Measurements from ENCODE around the gene PRSS23. TPM values are rescaled to one million over a fixed set of nuclear protein-coding genes. Genes with fewer than 3 reads are reported as not detected.
"Not testable (repeated sequence)": the region's sequence is repeated elsewhere in the genome, so short reads cannot be mapped to it uniquely, and the experiment has no call there.

Gene PRSS23, protein sequence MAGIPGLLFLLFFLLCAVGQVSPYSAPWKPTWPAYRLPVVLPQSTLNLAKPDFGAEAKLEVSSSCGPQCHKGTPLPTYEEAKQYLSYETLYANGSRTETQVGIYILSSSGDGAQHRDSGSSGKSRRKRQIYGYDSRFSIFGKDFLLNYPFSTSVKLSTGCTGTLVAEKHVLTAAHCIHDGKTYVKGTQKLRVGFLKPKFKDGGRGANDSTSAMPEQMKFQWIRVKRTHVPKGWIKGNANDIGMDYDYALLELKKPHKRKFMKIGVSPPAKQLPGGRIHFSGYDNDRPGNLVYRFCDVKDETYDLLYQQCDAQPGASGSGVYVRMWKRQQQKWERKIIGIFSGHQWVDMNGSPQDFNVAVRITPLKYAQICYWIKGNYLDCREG
- 19.9 and 37.4 TPM in 2 replicates for total RNA-seq (2014; rRNA removed; shearing (Covaris generic); ENCODE audit: low replicate concordance)

DNA sequence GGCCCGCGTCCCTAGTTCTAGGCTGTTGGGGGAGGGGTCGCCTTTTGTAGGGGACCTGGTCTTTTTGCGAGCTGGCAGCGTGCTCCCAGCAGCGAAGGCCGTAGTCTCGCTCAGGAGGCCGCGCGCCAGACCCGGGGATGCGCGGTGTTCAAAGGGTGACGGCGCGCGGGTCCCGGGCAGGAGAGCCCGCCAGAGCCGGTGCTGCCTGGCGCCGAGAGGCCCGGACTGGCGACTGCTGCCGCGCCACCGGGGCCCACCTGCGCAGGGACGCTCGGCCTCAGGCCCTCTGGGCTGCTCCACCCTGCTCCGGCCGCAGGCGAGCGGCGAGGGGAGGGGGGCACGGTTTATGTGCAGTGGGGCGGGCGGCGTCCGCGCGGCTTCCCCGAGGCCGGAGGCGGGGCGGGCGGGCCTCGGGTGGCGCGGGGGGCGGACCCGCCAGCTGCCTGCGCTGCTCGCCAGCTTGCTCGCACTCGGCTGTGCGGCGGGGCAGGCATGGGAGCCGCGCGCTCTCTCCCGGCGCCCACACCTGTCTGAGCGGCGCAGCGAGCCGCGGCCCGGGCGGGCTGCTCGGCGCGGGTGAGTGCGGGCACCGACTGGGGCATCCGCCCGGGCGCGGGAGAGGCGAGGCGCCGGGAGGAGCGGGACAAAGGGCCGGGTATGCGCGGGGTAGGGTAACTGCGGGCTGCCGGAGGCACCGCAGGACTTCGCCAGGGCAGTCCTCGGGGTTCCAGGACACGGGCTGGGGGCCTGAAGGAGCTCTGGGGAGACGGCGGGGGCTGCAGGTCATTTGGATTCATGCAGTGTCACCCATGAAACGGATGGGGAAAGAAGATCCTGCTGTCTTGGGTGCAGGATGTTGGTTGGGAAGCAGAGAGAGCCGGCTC lies at the start of gene PRSS23:
Gene PRSS23 (plus strand): TSS at position 467 of the 884 bp plus-strand sequence. CDS start 7,102 bp downstream, outside the sequence.
- peak; percentile 73 for DNase-seq
- Histone ChIP-seq H3K4me3 (peak within 1 kb of the TSS; percentile 56), H3K36me3 (no peaks in the 10 kb centered on the region), H3K27me3 (no peaks in the 10 kb centered on the region), H3K9me3 (no peaks in the 10 kb centered on the region)

DNA sequence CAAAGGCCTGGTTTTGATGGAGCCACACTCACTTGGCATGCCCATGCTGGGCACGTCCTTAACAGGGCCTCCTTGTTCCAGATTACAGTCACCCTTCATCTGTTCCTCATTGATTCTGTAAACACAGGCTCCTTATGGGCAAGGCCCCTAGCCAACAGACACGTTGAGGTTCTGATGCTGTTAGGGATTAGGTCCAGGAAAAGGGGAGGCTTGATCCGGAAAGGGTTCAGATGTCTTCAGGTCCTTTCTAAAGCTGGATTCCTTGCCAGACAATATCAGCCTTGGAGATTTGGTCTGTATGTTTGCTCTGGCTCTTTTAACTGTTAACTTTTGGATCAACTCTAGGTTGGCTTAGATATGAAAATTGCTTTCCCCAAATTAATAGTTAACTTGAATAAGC lies 46.9 kb upstream of the PRSS23 start:
- Histone ChIP-seq H3K27me3 (no peaks in the 10 kb centered on the region), H3K36me3 (no peaks in the 10 kb centered on the region), H3K4me3 (no peak overlapping the region), H3K9me3 (peaks cover 2% of the 10 kb centered on the region; the same call in 1 of the 2 replicates)
- no peak for DNase-seq

DNA sequence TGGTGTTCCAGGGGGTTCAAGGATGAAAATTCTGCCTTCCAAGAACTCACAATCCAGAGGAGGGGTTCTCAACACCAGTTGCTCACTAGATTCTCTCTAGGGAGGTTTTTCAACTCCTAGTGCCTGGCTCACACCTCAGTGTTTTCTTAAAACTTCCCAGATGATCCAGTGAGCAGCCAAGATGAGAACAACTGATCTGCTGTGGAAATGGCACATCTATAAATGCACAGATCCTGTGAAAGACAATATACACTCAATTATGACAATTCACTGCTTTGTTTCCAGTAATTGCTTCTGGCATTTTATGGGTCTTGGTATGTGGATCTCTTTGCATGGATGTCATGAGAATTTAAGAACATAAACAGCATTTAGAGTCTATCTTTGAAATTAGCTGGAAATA lies 45.2 kb upstream of the PRSS23 start:
- Histone ChIP-seq H3K27me3 (no peaks in the 10 kb centered on the region), H3K9me3 (peaks cover 2% of the 10 kb centered on the region; the same call in 1 of the 2 replicates), H3K36me3 (no peaks in the 10 kb centered on the region), H3K4me3 (no peak overlapping the region)
- DNase-seq: no peak

DNA sequence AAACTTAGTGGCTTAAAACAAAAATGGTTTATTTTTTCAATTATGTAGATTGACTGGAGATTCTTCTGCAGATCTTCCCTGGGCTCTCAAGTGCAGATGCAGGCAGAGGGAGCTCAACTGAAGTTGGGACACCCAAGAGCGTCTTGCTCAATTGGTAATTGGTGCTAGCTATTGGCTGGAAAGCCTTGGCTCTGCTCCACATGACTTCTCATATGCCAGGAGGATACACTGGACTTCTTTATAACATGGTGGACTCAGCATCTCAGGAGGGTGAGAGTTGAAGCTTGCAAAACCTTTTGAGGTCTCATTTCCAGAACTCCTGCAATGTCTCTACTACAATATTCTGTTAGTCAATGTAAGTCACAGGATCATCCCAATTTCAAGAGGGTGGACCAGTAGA lies 42.2 kb upstream of the PRSS23 start:
- Histone ChIP-seq H3K9me3 (peaks cover 2% of the 10 kb centered on the region; the same call in 1 of the 2 replicates), H3K4me3 (no peak overlapping the region), H3K27me3 (no peaks in the 10 kb centered on the region), H3K36me3 (no peaks in the 10 kb centered on the region)
- DNase-seq: no peak

DNA sequence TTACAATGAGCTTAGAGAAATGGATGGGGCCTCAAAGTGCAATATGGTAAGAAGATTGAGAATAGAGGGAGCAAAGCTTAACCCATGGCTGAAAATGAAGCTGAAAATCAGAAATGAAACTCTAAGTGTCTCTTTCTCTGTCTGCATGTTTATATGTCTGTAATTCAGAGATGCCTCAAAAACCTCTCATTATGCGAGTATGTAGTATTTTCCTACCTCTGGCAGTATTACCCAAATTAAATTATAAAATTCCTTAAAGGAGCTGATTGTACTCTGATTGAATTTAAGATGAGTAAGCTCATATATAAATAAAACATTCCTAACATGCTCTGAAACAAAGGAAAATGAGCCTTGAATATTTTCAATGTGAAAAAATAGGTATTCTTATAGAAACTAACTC lies 39.8 kb upstream of the PRSS23 start:
- H3K4me3 ChIP-seq: no peak overlapping the region
- DNase-seq: no peak
- no peaks in the 10 kb centered on the region for H3K36me3 ChIP-seq
- peaks cover 2% of the 10 kb centered on the region; the same call in 1 of the 2 replicates for H3K9me3 ChIP-seq
- no peaks in the 10 kb centered on the region for H3K27me3 ChIP-seq

DNA sequence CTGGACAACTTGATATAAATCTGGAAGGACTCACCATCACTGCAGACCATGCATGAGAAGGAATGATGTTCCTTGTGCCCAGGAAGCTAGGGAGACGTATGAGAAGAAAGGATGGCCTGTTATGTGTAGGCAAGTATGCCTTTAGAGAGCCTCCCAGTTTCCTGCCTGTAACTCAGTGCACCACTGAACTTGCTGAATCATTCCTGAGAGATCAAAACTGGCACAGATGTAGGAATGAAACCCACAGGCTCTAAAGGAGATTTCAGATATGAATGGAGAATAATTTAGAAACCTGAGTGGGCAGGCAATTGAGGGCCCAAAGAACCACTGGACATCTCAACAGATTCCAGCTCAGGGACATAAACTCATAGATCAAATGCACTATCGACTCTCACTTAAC lies 38.4 kb upstream of the PRSS23 start:
- DNase-seq: peak; percentile 19
- no peak overlapping the region for H3K4me3 ChIP-seq
- H3K9me3 ChIP-seq: peaks cover 2% of the 10 kb centered on the region; the same call in 1 of the 2 replicates
- H3K27me3 ChIP-seq: no peaks in the 10 kb centered on the region
- no peaks in the 10 kb centered on the region for H3K36me3 ChIP-seq

DNA sequence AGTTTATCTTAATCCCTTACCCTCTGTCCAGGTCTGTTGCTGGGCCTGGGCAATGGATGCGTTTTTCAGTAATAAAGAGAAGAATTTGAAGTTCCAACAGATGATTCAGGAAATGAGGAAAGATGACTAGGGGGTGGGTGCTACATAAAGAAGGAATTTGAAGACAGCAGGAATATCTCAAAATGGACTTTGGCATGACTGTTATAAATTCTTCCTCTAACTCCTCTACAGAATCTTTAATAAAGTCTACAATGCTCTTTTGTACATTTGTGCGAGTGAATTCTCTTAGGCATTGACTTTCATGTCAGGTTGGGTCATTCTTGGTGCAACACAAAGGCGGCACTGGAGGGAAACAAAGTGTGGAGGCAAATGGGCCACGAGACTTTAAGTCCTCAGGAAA lies 35.1 kb upstream of the PRSS23 start:
- DNase-seq: no peak
- Histone ChIP-seq H3K9me3 (no peaks in the 10 kb centered on the region), H3K36me3 (no peaks in the 10 kb centered on the region), H3K27me3 (no peaks in the 10 kb centered on the region), H3K4me3 (no peak overlapping the region)

DNA sequence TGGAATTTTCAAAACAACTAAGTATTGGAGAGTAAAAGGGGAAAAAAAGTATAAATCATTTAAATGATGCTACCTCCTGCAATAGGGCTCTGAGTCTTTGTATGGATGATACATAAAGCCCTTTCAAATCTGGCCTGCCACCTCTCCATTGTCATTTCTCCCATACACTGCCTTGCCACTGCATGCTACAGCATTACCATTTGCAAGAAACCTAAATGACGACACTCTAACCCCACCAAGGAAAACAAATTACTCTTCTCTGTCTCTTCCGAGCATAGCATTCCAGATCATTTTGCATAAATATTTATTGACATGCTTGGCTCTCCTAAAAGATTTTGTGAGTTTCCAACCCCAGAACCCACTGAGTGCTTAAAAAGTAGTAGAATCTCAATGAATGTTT lies 34.5 kb upstream of the PRSS23 start:
- Histone ChIP-seq H3K4me3 (no peak overlapping the region), H3K9me3 (no peaks in the 10 kb centered on the region), H3K27me3 (no peaks in the 10 kb centered on the region), H3K36me3 (no peaks in the 10 kb centered on the region)
- no peak for DNase-seq

DNA sequence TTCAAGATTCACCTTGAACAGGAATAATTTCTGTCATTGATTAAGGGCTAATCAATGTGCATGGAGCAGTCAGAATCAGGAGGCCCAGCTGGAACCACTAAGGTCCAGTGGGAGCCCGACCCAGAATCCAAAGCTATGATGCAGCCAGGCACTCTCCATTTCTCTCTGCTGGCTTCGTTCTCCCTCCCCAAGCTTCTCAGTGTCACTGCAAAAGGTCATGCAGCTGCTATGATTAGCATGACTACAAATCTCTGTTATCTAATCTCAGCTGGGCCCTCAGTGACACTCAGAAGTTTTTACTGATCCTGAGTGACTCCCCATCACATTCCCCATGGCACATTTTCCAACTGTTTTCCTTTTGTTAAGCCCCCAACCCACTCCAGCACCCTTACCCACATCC lies 31.1 kb upstream of the PRSS23 start:
- no peaks in the 10 kb centered on the region for H3K36me3 ChIP-seq
- no peaks in the 10 kb centered on the region for H3K9me3 ChIP-seq
- H3K27me3 ChIP-seq: no peaks in the 10 kb centered on the region
- no peak overlapping the region for H3K4me3 ChIP-seq
- no peak for DNase-seq

DNA sequence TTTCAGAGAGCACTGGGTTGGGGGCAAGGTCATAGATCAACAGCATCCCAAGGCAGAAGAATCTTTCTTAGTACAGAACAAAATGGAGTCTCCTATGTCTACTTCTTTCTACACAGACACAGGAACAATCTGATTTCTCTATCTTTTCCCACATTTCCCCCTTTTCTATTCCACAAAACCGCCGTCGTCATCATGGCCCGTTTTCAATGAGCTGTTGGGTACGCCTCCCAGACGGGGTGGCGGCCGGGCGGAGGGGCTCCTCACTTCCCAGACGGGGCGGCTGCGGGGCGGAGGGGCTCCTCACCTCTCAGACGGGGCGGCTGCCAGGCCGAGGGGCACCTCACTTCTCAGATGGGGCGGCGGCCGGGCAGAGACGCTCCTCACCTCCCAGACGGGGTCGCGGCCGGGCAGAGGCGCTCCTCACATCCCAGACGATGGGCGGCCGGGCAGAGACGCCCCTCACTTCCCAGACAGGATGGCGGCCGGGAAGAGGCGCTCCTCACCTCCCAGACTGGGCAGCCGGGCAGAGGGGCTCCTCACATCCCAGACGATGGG lies 29.8 kb upstream of the PRSS23 start:
- H3K27me3 ChIP-seq, H3K9me3 ChIP-seq, H3K36me3 ChIP-seq, H3K4me3 ChIP-seq, DNase-seq: not testable (repeated sequence)

DNA sequence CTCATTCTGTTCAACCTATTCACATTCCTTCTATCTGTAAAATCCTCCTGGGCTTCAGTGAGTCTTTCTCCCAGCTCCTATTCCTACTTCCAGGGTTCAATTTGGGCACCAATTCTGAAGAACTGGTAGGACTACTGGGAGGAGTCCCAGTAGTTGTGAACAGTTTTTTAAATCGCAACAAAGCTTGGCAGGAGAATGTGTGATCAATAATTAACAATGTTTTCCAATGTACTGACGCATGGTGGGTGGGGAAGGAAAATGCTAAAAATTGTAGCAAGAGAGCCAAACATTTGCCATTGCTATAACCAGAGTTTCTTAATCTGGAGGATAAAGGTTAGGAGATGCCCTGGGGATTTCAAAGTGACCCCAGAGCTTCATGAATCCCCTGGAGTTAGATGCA lies 27.3 kb upstream of the PRSS23 start:
- H3K36me3 ChIP-seq: no peaks in the 10 kb centered on the region
- no peak overlapping the region for H3K4me3 ChIP-seq
- no peaks in the 10 kb centered on the region for H3K9me3 ChIP-seq
- no peaks in the 10 kb centered on the region for H3K27me3 ChIP-seq
- DNase-seq: no peak

DNA sequence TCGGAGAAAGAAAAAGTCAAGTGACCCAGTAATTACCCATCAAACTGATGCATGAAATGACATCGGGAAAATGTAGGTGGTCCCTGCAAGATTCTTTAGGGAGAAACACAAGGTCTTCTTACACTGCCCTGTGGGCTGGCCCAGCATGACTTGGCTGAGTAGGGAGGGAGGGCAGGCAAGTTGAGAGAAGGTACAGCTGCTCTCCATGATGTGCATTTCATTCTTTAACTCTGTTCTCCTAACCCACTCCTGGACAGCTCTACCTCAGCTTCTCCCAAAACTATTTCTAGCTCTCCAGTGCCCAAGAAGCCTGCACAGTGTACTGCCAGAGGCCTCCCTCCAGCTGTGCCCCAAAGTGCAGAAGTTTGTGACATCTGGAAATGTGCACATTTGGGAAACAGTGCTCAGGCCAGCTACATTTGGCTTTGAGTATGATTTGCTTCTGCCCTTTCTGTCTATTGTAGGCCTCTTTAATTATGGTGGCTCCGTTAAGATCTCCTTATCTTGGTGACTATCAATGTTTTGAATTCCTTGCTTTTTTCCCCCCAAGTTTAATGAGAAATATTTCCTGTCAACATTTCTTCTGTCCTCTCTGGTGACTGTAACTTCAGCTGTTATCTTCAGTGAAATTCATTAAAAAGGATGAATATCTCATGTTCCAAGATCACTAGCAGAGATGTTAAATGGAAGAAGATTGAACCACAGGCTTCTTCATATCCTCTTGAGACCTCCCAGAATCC lies 26.7 kb upstream of the PRSS23 start:
- Histone ChIP-seq H3K4me3 (no peak overlapping the region), H3K9me3 (no peaks in the 10 kb centered on the region), H3K36me3 (no peaks in the 10 kb centered on the region), H3K27me3 (no peaks in the 10 kb centered on the region)
- no peak for DNase-seq

DNA sequence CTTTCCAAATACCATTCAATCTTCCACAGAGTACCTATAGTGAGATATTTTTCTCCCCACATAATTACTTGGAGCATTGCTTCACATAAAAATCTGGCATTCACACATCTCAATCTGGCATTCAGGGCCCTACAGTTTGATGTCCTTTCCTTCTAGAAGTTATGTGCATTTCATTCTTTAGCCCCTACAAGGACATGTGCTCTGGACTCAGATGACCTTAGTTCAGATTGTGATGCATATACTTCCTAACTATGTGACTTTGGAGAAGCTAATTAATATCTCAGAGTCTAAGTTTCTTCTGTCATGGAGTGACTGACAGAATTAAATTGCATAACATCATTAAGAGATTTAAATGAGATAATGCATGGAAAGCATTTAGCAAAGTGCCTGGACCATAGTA lies 25.9 kb upstream of the PRSS23 start:
- H3K36me3 ChIP-seq: no peaks in the 10 kb centered on the region
- DNase-seq: no peak
- H3K9me3 ChIP-seq: no peaks in the 10 kb centered on the region
- H3K27me3 ChIP-seq: no peaks in the 10 kb centered on the region
- H3K4me3 ChIP-seq: no peak overlapping the region

DNA sequence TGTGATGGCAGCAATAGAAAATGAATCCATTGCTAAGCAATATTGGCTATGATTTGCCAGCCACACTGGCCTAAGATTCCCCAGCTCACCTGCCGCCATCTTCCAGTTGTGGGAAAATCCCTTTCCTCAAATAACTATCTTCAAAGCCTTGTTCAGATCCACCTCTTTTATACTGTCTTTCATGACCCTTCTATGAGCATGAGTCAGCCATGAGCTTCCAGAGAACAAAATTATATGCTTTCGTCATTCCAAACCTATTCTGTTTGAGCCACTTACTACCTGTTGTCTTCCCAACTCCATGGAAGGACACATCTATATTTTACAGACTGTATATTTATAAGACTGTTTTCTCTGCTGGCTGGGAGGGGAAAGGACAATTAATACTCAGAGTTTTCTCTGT lies 25.0 kb upstream of the PRSS23 start:
- Histone ChIP-seq H3K27me3 (no peaks in the 10 kb centered on the region), H3K36me3 (no peaks in the 10 kb centered on the region), H3K4me3 (no peak overlapping the region), H3K9me3 (no peaks in the 10 kb centered on the region)
- DNase-seq: no peak

DNA sequence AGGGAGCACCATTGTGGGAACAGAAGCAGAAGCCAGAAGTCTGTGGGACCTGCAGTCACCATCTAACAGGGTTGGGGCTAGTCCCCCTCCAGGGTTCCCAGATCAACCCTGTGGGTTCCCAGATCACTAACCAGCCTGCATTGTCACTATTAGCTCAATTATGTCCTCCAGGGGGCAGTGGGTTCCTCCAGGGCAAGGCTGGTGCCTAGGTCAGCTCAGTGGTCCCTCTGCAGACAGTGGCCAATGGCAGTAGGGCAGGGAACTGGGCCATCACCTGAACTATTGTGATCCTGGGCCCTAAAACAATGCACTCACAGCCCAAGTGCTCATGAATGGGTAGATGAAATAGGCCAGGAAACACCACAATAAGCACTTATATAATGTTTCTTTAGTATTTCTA lies 18.8 kb upstream of the PRSS23 start:
- no peaks in the 10 kb centered on the region for H3K27me3 ChIP-seq
- no peaks in the 10 kb centered on the region for H3K9me3 ChIP-seq
- H3K36me3 ChIP-seq: no peaks in the 10 kb centered on the region
- no peak for DNase-seq
- H3K4me3 ChIP-seq: no peak overlapping the region

DNA sequence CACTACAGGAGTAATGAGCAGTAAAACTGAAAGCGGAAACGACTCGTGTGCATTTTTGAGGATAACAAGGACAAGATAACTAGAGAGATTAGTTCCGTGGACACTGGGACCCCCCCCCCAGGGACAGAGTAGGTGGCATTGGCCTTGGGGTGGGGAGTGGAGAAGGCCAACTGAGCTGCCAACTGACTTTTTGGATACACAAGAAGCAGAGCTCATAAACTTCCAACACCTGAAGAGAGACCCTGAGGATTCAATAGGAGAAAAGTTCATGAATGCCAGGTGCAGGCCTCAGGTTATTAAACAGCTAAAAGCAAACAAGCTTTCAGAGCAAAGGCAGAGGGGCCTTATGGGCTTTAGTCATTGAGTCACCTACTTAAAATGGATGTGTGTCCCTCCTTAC lies 17.6 kb upstream of the PRSS23 start:
- H3K9me3 ChIP-seq: no peaks in the 10 kb centered on the region
- H3K4me3 ChIP-seq: no peak overlapping the region
- H3K27me3 ChIP-seq: no peaks in the 10 kb centered on the region
- no peak for DNase-seq
- H3K36me3 ChIP-seq: no peaks in the 10 kb centered on the region

DNA sequence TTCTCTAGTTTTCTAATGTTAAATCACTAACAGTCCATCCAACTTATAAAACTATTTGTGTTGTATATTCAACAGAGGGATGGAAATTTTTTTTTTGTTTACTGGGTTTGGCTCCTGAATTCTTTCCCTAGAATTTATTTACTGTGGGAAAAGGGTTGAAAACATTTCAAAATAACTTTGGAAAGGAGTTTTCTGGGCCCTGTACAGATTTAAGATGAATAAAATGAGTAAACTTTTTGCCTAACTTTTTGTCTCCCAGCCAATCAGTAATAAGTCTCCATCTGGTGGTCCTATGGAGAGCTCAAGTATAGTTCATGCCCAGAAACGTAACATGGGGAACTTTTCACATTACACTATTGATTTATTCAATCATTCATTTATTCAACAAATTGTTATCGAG lies 16.7 kb upstream of the PRSS23 start:
- Histone ChIP-seq H3K4me3 (no peak overlapping the region), H3K27me3 (no peaks in the 10 kb centered on the region), H3K9me3 (no peaks in the 10 kb centered on the region), H3K36me3 (no peaks in the 10 kb centered on the region)
- no peak for DNase-seq

Data from MG63 (cell line).